ENCODE measurements around the gene OR4K1.

- TF ChIP-seq CTCF (conservative IDR thresholded peaks at IDR 0.05) (no peak), EZH2 (IDR thresholded peaks at IDR 0.05; ENCODE audit: low read depth) (no peak)
These were observed 12.7 kb upstream of the OR4K1 start for GRCh38 chr14:19917955-19918518.
